HG02610 (cell line): Measurements from ENCODE around the gene ADIPOR2.
"Not testable (repeated sequence)": the region's sequence is repeated elsewhere in the genome, so short reads cannot be mapped to it uniquely, and the experiment has no call there.

ENCODE experiments used
- ATAC-seq: cut with Tn5 transposase; IDR thresholded peaks from one replicate; pipeline ENCODE4 v1.9.1; 2021; ENCODE audit warnings: mild to moderate bottlenecking, moderate library complexity; ENCODE audit not compliant: unreplicated experiment

ADIPOR2 gene

GRCh38 chr12:1702713-1703112 is 11.8 kb downstream of the ADIPOR2 start:
- ATAC-seq: no peak

- ATAC-seq: no peak
Measured at GRCh38 chr12:1703771-1704722, 13.2 kb downstream of the ADIPOR2 start.

GRCh38 chr12:1705774-1706631 is 15.1 kb downstream of the ADIPOR2 start:
- no peak for ATAC-seq

GRCh38 chr12:1706632-1706980 is 15.7 kb downstream of the ADIPOR2 start:
- ATAC-seq: no peak

- no peak for ATAC-seq
Measured at GRCh38 chr12:1707051-1707450, 16.2 kb downstream of the ADIPOR2 start.

GRCh38 chr12:1709968-1710367 is 19.1 kb downstream of the ADIPOR2 start:
- not testable (repeated sequence) for ATAC-seq

- not testable (repeated sequence) for ATAC-seq
Measured at GRCh38 chr12:1710870-1711269, 20.0 kb downstream of the ADIPOR2 start.

- not testable (repeated sequence) for ATAC-seq
Measured at GRCh38 chr12:1711536-1712211, 20.8 kb downstream of the ADIPOR2 start.

GRCh38 chr12:1712305-1712704 is 21.4 kb downstream of the ADIPOR2 start:
- not testable (repeated sequence) for ATAC-seq

GRCh38 chr12:1712852-1713251 is 22.0 kb downstream of the ADIPOR2 start:
- not testable (repeated sequence) for ATAC-seq

- ATAC-seq: not testable (repeated sequence)
Measured at GRCh38 chr12:1713783-1714348, 23.0 kb downstream of the ADIPOR2 start.

GRCh38 chr12:1715459-1715858 is 24.6 kb downstream of the ADIPOR2 start:
- not testable (repeated sequence) for ATAC-seq

GRCh38 chr12:1716215-1716862 is 25.5 kb downstream of the ADIPOR2 start:
- ATAC-seq: no peak

GRCh38 chr12:1716911-1717310 is 26.0 kb downstream of the ADIPOR2 start:
- no peak for ATAC-seq

- no peak for ATAC-seq
Measured at GRCh38 chr12:1719139-1719538, 28.3 kb downstream of the ADIPOR2 start.

GRCh38 chr12:1720494-1720893 is 29.6 kb downstream of the ADIPOR2 start:
- no peak for ATAC-seq

- ATAC-seq: no peak
Measured at GRCh38 chr12:1723721-1724120, 32.9 kb downstream of the ADIPOR2 start.

GRCh38 chr12:1724250-1724649 is 33.4 kb downstream of the ADIPOR2 start:
- ATAC-seq: no peak

- ATAC-seq: no peak
Measured at GRCh38 chr12:1726753-1727152, 35.9 kb downstream of the ADIPOR2 start.

- ATAC-seq: no peak
Measured at GRCh38 chr12:1728824-1729223, 38.0 kb downstream of the ADIPOR2 start.
